Stimulated activated CD4-positive, alpha-beta T cell treated with anti-CD3 and anti-CD28 coated beads, Interleukin-1b, Interleukin-23, amount 100 ng/mL, for 4 hours (primary cell): Measurements from ENCODE around the gene ARHGEF18.
"Not testable (repeated sequence)": the region's sequence is repeated elsewhere in the genome, so short reads cannot be mapped to it uniquely, and the experiment has no call there.

ENCODE experiments used
- DNase-seq, 2 donors: peaks; one replicate each; pipeline ENCODE4 v3.0.0-alpha.2; 2020; ENCODE audit warnings: low read depth in 2 of 2

ARHGEF18 gene

DNA sequence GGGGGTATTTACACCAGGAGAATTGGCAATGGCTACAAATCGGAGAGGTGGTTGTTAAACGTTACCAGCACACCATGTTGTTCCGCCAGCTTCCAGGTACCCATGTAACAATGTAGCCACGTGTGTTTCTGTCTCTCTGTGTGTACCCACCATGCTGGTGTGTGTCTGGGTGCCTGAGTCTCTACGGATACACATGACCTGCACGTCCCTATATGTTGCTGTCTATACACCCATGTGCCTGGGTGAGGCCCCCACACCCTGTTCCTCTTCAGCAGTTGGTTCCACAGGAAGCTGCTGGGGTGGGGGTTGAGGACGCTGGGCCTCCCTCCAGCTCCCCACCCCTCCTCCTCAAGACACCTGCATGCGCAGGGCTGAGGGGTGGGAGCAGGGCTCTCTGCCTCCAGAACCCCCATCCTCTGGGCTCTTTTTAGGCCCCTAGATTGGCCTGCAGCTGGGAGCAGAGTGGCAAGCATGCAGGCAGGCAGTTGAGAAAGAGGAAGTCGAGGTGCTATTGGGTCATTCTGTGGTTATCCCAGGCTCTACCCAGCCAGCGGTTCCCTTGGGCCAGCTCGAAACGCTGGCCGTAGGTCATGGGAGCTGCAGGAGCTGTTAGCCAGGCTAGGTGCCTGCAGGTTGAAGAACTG, at the start of gene ARHGEF18:
Gene ARHGEF18, plus strand, starts transcription at position 351 of the 644 bp plus-strand sequence. CDS start 13,954 bp downstream, outside the sequence.
- DNase-seq = peak in 1 of 2 donors; percentile 46

DNA sequence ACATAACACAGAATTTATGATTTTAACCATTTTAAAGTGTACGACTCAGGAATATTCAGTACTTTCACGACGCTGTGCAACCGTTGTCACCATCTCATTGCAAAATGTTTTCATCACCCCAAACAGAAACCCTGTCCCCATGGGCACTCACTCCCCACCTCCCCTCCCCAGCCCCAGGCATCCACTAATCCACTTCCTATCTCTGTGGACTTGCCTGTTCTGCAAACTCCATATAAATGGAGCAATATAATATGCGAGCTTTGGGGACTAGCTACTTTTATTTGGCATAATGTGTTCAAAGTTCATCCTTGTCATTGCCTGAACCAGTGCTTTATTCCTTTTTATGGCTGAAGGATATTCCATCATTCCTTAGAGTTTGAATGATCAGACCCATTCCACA, 47.2 kb upstream of the ARHGEF18 start:
- DNase-seq = no peak

- DNase-seq = no peak
These were observed 45.3 kb upstream of the ARHGEF18 start for GRCh38 chr19:7303470-7303869.

DNA sequence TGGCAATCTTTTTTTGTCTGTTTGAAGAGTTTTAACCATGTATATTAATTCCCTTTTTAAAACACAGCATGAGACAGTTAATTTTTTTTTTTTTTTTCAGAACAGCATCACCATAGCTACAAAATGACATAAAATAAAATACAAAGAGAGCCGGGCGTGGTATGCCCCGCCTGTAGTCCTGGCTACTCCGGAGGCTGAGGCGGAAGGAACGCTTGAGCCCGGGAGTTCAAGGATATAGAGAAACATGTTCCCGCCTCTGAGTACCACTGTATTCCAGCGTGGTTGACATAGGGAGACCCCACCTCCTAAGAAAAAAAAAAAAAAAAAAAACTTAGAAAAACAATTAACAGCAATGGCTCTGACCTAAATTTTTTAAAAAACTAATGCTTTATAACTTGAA, 44.5 kb upstream of the ARHGEF18 start:
- DNase-seq = no peak

- no peak for DNase-seq
These were observed 41.0 kb upstream of the ARHGEF18 start for GRCh38 chr19:7307590-7308218.

DNA sequence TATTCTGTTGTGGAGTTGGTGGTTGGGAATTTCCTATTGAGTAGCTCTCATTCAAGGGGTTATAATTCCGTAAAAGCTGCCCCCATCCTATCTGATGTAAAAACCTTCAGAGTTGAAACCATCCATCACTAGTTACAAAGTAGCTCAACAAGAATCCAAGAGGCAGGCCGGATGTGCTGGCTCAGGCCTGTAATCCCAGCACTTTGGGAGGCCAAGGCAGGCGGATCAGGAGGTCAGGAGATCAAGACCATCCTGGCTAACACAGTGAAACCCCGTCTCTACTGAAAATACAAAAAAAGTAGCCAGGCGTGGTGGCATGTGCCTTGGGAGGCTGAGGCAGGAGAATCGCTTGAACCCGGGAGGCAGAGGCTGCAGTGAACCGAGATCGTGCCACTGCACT, 40.4 kb upstream of the ARHGEF18 start:
- DNase-seq = not testable (repeated sequence)

GRCh38 chr19:7311911-7312310, 36.8 kb upstream of the ARHGEF18 start:
- no peak for DNase-seq

DNA sequence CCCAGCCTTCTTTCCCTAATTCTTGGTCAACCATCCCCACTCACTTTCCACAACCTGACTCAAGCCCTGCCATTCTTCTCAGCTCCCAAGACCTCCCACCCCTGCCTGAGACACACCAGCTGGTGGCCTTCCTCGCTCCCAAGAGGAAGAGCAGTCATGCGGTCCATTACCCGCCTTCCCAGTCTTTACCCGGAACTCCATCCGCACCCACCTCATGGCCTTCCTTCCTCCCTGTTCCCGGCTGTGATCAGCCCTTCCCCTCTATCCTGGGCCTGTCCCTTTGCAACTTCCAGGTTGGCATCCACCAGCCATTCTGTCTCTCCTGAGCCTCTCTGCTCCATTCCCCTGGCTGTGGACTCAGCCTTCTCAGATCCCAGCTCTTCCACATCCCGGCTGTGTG, 35.9 kb upstream of the ARHGEF18 start:
- DNase-seq = no peak

DNA sequence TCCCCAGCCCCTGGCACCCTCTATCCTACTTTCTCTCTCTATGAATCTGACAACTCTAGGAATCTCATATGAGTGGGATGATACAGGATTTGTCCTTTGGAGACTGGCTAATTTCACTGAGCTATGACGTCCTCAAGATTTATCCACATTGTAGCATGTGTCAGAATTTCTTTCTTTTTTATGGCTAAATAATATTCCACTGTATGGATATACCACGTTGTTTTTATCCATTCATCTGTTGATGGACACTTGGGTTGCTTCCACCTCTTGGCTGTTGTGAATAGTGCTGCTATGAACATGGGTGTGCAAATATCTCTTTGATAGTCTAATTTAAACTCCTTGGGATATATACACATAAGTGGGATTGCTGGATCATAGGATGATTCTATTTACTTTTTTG, 30.6 kb upstream of the ARHGEF18 start:
- DNase-seq = no peak

DNA sequence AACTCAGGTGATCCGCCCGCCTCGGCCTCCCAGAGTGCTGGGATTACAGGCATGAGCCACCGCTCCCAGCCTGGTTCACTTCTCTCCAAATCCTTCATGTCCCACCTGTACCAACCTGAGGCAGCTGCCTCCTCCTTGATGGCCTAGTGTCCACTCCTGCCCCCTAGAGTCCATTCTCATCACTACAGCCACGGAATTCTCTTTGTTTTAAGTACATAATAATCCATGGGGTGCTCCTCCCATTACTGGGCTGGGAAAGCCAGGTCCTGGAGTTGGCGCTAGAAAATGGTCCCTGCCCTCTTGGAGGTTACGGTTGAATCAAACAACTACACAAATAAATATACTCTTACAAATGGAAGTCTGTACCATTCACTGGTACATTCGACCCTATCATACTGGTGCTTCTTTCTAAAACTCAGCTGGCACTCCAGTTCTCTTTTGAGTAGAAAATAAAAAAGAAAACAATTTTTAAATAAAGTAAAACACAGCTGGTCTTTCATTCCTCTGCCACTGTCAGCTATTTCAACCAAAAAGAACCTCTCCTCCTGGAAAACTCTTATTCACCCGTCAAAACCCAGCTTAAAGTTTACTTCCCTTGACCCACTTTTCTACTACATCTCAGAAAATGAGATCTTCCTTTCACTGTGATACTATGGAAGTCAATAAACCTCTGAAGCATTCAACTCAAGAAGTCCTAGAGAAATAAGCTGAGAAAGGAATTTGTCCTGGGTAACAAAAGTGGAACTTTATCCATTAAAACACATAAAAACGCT, 22.4 kb upstream of the ARHGEF18 start:
- DNase-seq = no peak

DNA sequence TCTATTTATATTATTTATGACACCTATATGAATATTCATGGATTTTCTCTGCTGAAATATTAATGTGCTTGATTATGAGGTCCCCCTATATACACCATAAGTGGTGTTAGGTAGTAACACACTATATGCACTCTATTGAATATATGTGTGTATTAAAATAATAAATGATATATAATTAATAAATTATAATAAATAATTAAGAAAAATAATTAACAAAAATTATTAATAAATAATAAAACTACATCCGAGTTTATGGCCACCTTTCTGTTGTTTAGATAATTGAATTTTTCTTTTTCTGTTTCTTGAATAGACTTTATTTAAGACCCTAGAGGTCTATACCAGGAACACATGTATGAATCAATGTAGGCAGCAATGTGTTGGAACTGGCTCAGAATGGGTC, 20.9 kb upstream of the ARHGEF18 start:
- no peak for DNase-seq

- no peak for DNase-seq
These were observed 20.1 kb upstream of the ARHGEF18 start for GRCh38 chr19:7328647-7329046.

- no peak for DNase-seq
These were observed 17.3 kb upstream of the ARHGEF18 start for GRCh38 chr19:7331446-7331845.

DNA sequence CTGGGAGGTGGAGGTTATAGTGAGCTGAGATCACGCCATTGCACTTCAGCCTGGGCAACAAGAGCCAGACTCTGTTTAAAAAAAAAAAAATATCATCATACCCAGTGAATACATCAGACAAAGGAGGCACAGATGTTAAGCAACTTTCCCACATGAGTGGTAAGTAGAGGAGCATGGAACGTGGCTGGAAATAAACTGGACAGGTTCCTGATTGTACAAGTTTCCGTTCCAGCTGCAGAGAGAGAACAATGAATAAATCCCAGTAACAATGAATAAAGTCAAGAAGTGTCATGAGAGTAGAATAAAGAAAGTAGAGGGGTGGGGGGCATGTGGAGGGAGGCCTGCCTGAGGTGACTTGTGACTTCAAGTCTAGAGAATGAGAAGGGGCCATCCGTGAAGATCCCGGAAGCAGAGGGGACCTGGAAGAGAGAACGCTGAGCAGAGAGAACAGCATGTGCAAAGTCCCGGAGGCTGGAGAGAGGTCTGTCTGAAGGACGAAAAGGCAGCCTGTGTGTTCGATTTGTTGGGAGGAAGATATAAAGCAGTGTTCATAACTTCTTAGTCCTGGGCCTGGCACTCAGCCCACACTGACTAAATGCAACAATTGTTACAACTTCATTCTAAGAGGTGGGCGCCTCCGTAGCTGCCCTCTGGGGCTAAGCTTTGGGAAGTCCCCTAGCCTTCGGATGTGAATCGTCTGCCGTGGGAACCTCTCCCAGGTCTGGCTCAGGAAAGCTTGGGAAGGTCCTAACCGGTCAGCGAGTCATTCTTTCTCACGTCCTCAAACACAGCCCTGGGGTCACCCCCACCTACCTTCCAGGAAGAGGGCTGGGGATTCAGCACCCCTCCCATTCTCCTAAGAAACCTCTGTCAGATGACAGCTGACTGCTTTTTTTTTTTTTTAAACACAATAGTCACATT, 15.3 kb upstream of the ARHGEF18 start:
- no peak for DNase-seq

DNA sequence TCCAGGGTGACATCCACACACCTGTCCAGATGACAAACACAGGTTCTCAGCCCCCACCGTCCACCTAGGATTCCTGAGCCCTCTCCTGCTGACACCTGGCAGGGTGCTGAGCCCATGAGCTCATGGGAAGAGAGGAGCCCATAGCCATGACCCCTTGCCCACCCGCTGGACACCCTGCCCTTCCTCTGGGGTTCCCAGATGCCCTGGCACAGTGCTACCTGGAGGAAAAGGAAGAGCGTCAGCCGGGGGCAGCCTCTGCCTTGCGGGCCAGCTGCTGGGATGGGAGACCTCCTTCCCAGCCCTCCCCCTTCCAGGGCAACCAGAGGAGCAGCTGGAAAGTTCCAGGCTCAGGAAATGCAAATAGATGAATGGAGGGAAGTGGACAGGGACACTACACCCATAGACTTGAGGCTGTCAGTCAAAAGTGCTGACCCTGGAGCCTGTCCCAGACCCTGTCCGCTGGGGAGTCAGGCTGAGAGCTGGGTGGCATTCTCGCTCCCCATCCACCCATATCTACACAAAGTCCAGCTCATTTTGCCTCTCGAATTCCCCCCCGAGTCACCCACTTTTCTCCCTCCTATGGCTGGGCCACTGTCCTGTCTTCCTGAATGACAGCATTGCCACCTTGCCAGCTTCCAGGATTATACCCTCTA, 12.3 kb upstream of the ARHGEF18 start:
- DNase-seq = no peak

- DNase-seq = no peak
These were observed 11.2 kb upstream of the ARHGEF18 start for GRCh38 chr19:7337380-7338194.

GRCh38 chr19:7340959-7341837, 7.5 kb upstream of the ARHGEF18 start:
- peak; percentile 81 to 87 for DNase-seq

DNA sequence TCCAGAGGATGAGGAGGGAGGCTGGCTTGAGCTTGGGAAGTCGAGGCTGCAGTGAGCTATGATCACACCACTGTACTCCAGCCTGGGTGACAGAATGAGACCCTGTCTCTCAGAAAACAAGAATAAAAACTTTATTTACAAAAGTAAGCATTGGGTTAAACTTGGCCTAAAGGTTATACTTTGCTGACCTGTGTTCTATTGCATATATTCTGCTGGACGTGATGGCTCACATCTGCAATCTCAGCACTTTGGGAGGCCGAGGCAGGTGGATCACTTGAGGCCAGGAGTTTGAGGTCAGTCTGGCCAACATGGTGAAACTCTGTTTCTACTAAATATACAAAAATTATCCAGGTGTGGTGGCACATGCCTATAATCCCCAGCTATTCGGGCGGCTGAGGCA, 6.6 kb upstream of the ARHGEF18 start:
- DNase-seq = no peak

DNA sequence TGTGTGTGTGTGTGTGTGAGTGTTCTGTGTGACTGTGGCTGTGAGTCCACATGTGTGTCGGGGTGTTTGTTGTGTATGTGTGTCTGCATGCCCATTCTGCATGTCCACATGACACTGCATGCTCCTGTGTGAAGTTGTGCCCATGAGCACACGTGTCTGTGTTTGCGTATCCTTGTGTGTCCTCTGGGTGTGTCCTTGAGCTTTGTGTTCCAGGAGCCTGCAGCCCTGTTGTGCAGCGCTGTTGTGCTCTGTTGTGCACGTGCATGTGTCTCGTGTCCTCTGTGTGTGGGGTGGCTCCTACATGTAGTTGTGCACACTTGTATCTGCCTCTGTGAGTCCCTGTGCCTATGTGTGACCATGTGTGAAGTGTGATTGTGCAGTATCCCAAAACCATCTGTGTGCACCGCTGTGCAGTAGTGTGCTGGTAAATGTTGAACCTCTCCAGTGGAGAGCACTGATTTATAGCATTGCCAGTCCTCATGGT, 2.2 kb upstream of the ARHGEF18 start:
- no peak for DNase-seq
